HG03521 (cell line): ENCODE results near the gene HSD17B8.
"Not testable (repeated sequence)": the region's sequence is repeated elsewhere in the genome, so short reads cannot be mapped to it uniquely, and the experiment has no call there.

Source experiments
- ATAC-seq: cut with Tn5 transposase; IDR thresholded peaks from one replicate; pipeline ENCODE4 v1.9.1; 2021; ENCODE audit warnings: mild to moderate bottlenecking, moderate library complexity; ENCODE audit not compliant: unreplicated experiment

HSD17B8 gene

GRCh38 chr6:33205191-33206026 lies 954 bp downstream of the HSD17B8 start:
- no peak for ATAC-seq

- no peak for ATAC-seq
These were observed 1.8 kb downstream of the HSD17B8 start for GRCh38 chr6:33206027-33206863.

GRCh38 chr6:33206864-33207551 lies 2.6 kb downstream of the HSD17B8 start:
- ATAC-seq, result no peak

GRCh38 chr6:33207552-33208090 lies 3.2 kb downstream of the HSD17B8 start:
- ATAC-seq, result no peak

GRCh38 chr6:33208091-33208967 lies 3.9 kb downstream of the HSD17B8 start, which contains the start of gene RING1:
TSS of gene RING1 (plus strand) at chr6:33208500. CDS start at chr6:33208823, 323 bp downstream.
- ATAC-seq, result peak; percentile 47

GRCh38 chr6:33209856-33210255 lies 5.4 kb downstream of the HSD17B8 start:
- ATAC-seq, result no peak

- no peak for ATAC-seq
These were observed 6.7 kb downstream of the HSD17B8 start for GRCh38 chr6:33211136-33211535.

GRCh38 chr6:33211666-33212422 lies 7.4 kb downstream of the HSD17B8 start:
- no peak for ATAC-seq

- no peak for ATAC-seq
These were observed 8.4 kb downstream of the HSD17B8 start for GRCh38 chr6:33212857-33213165.

- ATAC-seq, result no peak
These were observed 8.9 kb downstream of the HSD17B8 start for GRCh38 chr6:33213166-33213988.

GRCh38 chr6:33213989-33214335 lies 9.5 kb downstream of the HSD17B8 start:
- ATAC-seq, result no peak

- ATAC-seq, result no peak
These were observed 11.0 kb downstream of the HSD17B8 start for GRCh38 chr6:33215271-33216116.

GRCh38 chr6:33216117-33216649 lies 11.7 kb downstream of the HSD17B8 start:
- no peak for ATAC-seq

GRCh38 chr6:33217246-33217645 lies 12.8 kb downstream of the HSD17B8 start:
- no peak for ATAC-seq

- no peak for ATAC-seq
These were observed 13.2 kb downstream of the HSD17B8 start for GRCh38 chr6:33217681-33218080.

- ATAC-seq, result not testable (repeated sequence)
These were observed 22.2 kb downstream of the HSD17B8 start for GRCh38 chr6:33226503-33227120.

GRCh38 chr6:33235221-33235634 lies 30.8 kb downstream of the HSD17B8 start:
- no peak for ATAC-seq
